ENCODE results near the gene PEAR1.
A peak's percentile ranks its signal among the peaks of the same experiment; 100 is the strongest.

The PEAR1 gene

GRCh38 chr1:156900896-156901589, 7.5 kb downstream of the PEAR1 start:
- DNase-seq (ENCODE audit: low spot score): no peak

- no peak for DNase-seq (ENCODE audit: low spot score)
Measured at GRCh38 chr1:156901590-156901900, 8.0 kb downstream of the PEAR1 start.

GRCh38 chr1:156901966-156902915, 8.7 kb downstream of the PEAR1 start:
- no peak for DNase-seq (ENCODE audit: low spot score)

GRCh38 chr1:156903328-156904091, 10.0 kb downstream of the PEAR1 start:
- no peak for DNase-seq (ENCODE audit: low spot score)

GRCh38 chr1:156904187-156904959, 10.9 kb downstream of the PEAR1 start:
- no peak for DNase-seq (ENCODE audit: low spot score)

- DNase-seq (ENCODE audit: low spot score): no peak
Measured at GRCh38 chr1:156905176-156905575, 11.7 kb downstream of the PEAR1 start.

- no peak for DNase-seq (ENCODE audit: low spot score)
Measured at GRCh38 chr1:156905651-156906050, 12.1 kb downstream of the PEAR1 start.

GRCh38 chr1:156906206-156906906, 12.8 kb downstream of the PEAR1 start:
- DNase-seq (ENCODE audit: low spot score): no peak

GRCh38 chr1:156908541-156908940, 15.0 kb downstream of the PEAR1 start:
- no peak for DNase-seq (ENCODE audit: low spot score)

- no peak for DNase-seq (ENCODE audit: low spot score)
Measured at GRCh38 chr1:156908955-156909354, 15.4 kb downstream of the PEAR1 start.

GRCh38 chr1:156909671-156910070, 16.2 kb downstream of the PEAR1 start:
- DNase-seq (ENCODE audit: low spot score): no peak

- peak; percentile 81 for DNase-seq (ENCODE audit: low spot score)
Measured at GRCh38 chr1:156910309-156910782, 16.8 kb downstream of the PEAR1 start.

- DNase-seq (ENCODE audit: low spot score): no peak
Measured at GRCh38 chr1:156911577-156912298, 18.2 kb downstream of the PEAR1 start.

- no peak for DNase-seq (ENCODE audit: low spot score)
Measured at GRCh38 chr1:156912310-156912709, 18.8 kb downstream of the PEAR1 start.

GRCh38 chr1:156912861-156913808, 19.6 kb downstream of the PEAR1 start:
- DNase-seq (ENCODE audit: low spot score): no peak

- DNase-seq (ENCODE audit: low spot score): no peak
Measured at GRCh38 chr1:156913809-156914387, 20.4 kb downstream of the PEAR1 start.

GRCh38 chr1:156914440-156914856, 20.9 kb downstream of the PEAR1 start:
- DNase-seq (ENCODE audit: low spot score): no peak

GRCh38 chr1:156920233-156921052, 26.9 kb downstream of the PEAR1 start, which contains the start of gene LRRC71:
Gene LRRC71, plus strand, starts transcription at chr1:156920632. Its CDS starts 172 bp downstream, at chr1:156920804.
- peak; percentile 91 for DNase-seq (ENCODE audit: low spot score)
